GM19463 (cell line): ENCODE results near the gene GMIP.

ENCODE experiments used
- ATAC-seq: cut with Tn5 transposase; IDR thresholded peaks from one replicate; pipeline ENCODE4 v1.9.1; 2021; ENCODE audit warnings: mild to moderate bottlenecking, moderate library complexity; ENCODE audit not compliant: unreplicated experiment

GMIP gene

GRCh38 chr19:19661141-19661674 is 17.8 kb upstream of the GMIP start:
- no peak for ATAC-seq

GRCh38 chr19:19659646-19660245 is 16.3 kb upstream of the GMIP start:
- no peak for ATAC-seq

GRCh38 chr19:19657397-19657783 is 13.9 kb upstream of the GMIP start:
- ATAC-seq = no peak

- no peak for ATAC-seq
These were observed 13.3 kb upstream of the GMIP start for GRCh38 chr19:19656451-19657396.

GRCh38 chr19:19655641-19656343 is 12.3 kb upstream of the GMIP start:
- ATAC-seq = no peak

- no peak for ATAC-seq
These were observed 11.7 kb upstream of the GMIP start for GRCh38 chr19:19655051-19655594.

- no peak for ATAC-seq
These were observed 11.0 kb upstream of the GMIP start for GRCh38 chr19:19654441-19654840.

GRCh38 chr19:19653597-19654147 is 10.2 kb upstream of the GMIP start:
- no peak for ATAC-seq

- ATAC-seq = no peak
These were observed 9.2 kb upstream of the GMIP start for GRCh38 chr19:19652482-19653295.

GRCh38 chr19:19651076-19651475 is 7.6 kb upstream of the GMIP start:
- ATAC-seq = no peak

- ATAC-seq = no peak
These were observed 6.9 kb upstream of the GMIP start for GRCh38 chr19:19650331-19650730.

GRCh38 chr19:19649580-19649995 is 6.1 kb upstream of the GMIP start:
- no peak for ATAC-seq

GRCh38 chr19:19649155-19649554 is 5.7 kb upstream of the GMIP start:
- no peak for ATAC-seq

- no peak for ATAC-seq
These were observed 3.8 kb upstream of the GMIP start for GRCh38 chr19:19647037-19647835.

GRCh38 chr19:19645233-19645870 is 1.9 kb upstream of the GMIP start:
- ATAC-seq = no peak

- no peak for ATAC-seq
These were observed 564 bp upstream of the GMIP start for GRCh38 chr19:19644054-19644388.

GRCh38 chr19:19642506-19643157 is 825 bp downstream of the GMIP start:
- no peak for ATAC-seq

- ATAC-seq = no peak
These were observed 5.8 kb downstream of the GMIP start for GRCh38 chr19:19637523-19638251.
